Ovary (tissue), 3 donors: ENCODE data around the gene TCF25.

Source experiments
- POLR2A ChIP-seq: fragments of 450-650 bp; IDR thresholded peaks from one replicate; pipeline ENCODE4 v1.6.1; 2017; ENCODE audit warnings: antibody characterized with exemption, mild to moderate bottlenecking, moderate library complexity
- TF ChIP-seq, protein P1 (sequence below), 3 donors: fragments of 450-650 bp in 2 of 3; fragments of 200-600 bp in 1 of 3; IDR thresholded peaks; one replicate each; pipeline versions ENCODE4 v1.5.1 to v1.8.0; 2016 to 2022; ENCODE audit warnings: antibody characterized with exemption in 3 of 3, mild to moderate bottlenecking in 1 of 3
- donor health status: DM: no; HTN: no; CAD: no.

DNA sequence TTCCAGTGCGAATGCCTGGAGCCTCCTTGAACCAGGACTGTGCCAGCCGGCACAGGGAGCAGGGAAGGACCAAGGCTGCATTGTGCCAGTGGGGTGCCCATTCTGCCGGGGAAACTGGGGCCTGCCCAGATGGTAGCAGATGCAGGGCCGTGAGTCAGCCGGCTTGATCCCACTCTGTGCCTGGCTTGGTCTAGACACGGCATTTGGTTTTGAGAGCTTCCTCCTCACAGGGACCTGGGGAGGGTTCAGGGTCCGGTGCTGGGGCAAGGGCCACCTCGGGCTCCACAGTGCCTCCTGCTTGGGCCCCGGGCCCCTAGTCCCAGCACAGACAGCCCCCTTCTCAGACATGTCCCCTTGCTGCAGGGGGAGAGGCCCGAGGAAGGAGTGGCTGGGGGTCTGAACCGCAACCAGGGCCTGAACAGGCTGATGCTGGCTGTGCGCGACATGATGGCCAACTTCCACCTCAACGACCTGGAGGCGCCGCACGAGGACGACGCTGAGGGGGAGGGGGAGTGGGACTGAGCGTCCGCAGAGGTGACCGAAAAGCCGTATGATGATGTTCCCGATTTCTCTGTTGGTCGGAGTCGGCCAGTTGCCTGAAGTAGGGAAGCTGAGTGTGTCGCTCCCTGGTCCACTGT is 37.4 kb downstream of the TCF25 start:
- TF ChIP-seq POLR2A = no peak
- TF ChIP-seq, protein P1, sequence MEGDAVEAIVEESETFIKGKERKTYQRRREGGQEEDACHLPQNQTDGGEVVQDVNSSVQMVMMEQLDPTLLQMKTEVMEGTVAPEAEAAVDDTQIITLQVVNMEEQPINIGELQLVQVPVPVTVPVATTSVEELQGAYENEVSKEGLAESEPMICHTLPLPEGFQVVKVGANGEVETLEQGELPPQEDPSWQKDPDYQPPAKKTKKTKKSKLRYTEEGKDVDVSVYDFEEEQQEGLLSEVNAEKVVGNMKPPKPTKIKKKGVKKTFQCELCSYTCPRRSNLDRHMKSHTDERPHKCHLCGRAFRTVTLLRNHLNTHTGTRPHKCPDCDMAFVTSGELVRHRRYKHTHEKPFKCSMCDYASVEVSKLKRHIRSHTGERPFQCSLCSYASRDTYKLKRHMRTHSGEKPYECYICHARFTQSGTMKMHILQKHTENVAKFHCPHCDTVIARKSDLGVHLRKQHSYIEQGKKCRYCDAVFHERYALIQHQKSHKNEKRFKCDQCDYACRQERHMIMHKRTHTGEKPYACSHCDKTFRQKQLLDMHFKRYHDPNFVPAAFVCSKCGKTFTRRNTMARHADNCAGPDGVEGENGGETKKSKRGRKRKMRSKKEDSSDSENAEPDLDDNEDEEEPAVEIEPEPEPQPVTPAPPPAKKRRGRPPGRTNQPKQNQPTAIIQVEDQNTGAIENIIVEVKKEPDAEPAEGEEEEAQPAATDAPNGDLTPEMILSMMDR (IDR thresholded peaks at IDR 0.05) = no peak
